Stimulated activated effector memory CD8-positive, alpha-beta T cell treated with anti-CD3 and anti-CD28 coated beads, Interleukin-12 subunit alpha, Interleukin-12 subunit beta, amount 100 ng/mL, for 72 hours (primary cell): ENCODE measurements around the gene POLN.

Source experiments
- ATAC-seq: fragments of 150-1000 bp; cut with Tn5 transposase; 2 replicates; pipeline ENCODE4 v1.10.0; 2021
- DNase-seq, 2 donors: peaks; one replicate each; pipeline ENCODE4 v3.0.0; 2021 to 2022; ENCODE audit warnings: low spot score in 2 of 2
- H3K27ac Mint-ChIP-seq: one replicate; pipeline ENCODE4 v1.8.0; 2022; ENCODE audit warnings: mild to moderate bottlenecking, mixed read lengths
- H3K36me3 Mint-ChIP-seq: one replicate; pipeline ENCODE4 v1.8.0; 2022; ENCODE audit warnings: mild to moderate bottlenecking, mixed read lengths
- H3K4me1 Mint-ChIP-seq: one replicate; pipeline ENCODE4 v1.8.0; 2022; ENCODE audit warnings: mixed read lengths
- H3K4me3 Mint-ChIP-seq: one replicate; pipeline ENCODE4 v1.8.0; 2022; ENCODE audit warnings: mild to moderate bottlenecking, mixed read lengths
- H3K9me3 Mint-ChIP-seq: one replicate; pipeline ENCODE4 v1.8.0; 2022; ENCODE audit warnings: mixed read lengths

Gene POLN

GRCh38 chr4:2126309-2127043 is 115.4 kb downstream of the POLN start:
- Mint-ChIP-seq H3K27ac (no peak overlapping the region), H3K4me3 (no peak overlapping the region), H3K4me1 (no peaks in the 10 kb centered on the region), H3K36me3 (no peaks in the 10 kb centered on the region), H3K9me3 (peaks cover 2% of the 10 kb centered on the region)
- DNase-seq (no peak), ATAC-seq (no peak)

GRCh38 chr4:2125831-2126230 is 116.1 kb downstream of the POLN start:
- DNase-seq (no peak), ATAC-seq (no peak)
- Mint-ChIP-seq H3K36me3 (no peaks in the 10 kb centered on the region), H3K27ac (no peak overlapping the region), H3K4me3 (no peak overlapping the region), H3K9me3 (no peaks in the 10 kb centered on the region), H3K4me1 (no peaks in the 10 kb centered on the region)

DNA sequence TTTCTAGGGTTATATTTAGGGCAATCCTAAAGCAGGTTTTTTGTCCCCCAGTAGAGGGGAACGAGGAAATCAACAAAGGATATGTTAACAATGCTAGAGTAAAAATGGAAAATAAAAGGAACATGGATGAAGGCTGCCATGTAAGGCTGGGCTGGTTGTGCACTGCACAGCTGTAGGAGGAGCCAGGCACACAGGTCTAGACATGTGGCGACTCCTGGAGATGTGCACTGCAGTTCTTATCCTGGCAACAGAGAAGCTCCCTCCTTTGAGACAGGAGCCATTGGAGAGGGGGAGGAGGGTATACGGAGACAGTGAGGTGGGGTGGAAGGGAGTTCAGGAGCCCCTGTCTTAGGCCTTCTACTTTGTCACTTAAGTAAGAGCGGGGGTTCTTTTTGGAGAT is 116.9 kb downstream of the POLN start:
- Mint-ChIP-seq H3K36me3 (no peaks in the 10 kb centered on the region), H3K27ac (no peak overlapping the region), H3K4me1 (no peaks in the 10 kb centered on the region), H3K4me3 (no peak overlapping the region), H3K9me3 (no peaks in the 10 kb centered on the region)
- ATAC-seq: no peak
- DNase-seq: no peak

GRCh38 chr4:2116687-2117400 is 125.1 kb downstream of the POLN start:
- Mint-ChIP-seq H3K4me1 (no peaks in the 10 kb centered on the region), H3K27ac (no peak overlapping the region), H3K9me3 (no peaks in the 10 kb centered on the region), H3K4me3 (no peak overlapping the region), H3K36me3 (no peaks in the 10 kb centered on the region)
- ATAC-seq (no peak), DNase-seq (no peak)

DNA sequence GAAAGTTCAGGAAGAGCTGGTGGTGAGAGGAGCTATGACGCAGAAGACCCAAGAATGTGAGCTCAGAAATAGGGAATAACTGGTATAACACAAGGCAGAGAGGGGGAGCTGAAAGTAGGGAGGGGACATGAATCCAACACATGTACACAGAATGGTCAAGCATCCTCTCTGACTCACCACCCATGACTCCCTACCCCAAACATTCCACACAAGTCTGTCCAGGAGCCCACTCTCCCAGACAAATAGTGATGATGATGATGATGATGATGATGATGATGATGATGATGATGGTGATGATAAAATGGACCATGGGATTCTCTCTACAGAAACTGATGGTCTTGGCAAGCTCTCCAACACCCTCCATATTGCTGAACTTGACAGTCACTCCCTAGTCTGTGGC is 136.4 kb downstream of the POLN start:
- no peak for ATAC-seq
- H3K4me3 Mint-ChIP-seq: no peak overlapping the region
- no peak overlapping the region for H3K27ac Mint-ChIP-seq
- peaks cover 16% of the 10 kb centered on the region for H3K9me3 Mint-ChIP-seq
- DNase-seq: no peak
- H3K36me3 Mint-ChIP-seq: no peaks in the 10 kb centered on the region
- peaks cover 5% of the 10 kb centered on the region for H3K4me1 Mint-ChIP-seq

DNA sequence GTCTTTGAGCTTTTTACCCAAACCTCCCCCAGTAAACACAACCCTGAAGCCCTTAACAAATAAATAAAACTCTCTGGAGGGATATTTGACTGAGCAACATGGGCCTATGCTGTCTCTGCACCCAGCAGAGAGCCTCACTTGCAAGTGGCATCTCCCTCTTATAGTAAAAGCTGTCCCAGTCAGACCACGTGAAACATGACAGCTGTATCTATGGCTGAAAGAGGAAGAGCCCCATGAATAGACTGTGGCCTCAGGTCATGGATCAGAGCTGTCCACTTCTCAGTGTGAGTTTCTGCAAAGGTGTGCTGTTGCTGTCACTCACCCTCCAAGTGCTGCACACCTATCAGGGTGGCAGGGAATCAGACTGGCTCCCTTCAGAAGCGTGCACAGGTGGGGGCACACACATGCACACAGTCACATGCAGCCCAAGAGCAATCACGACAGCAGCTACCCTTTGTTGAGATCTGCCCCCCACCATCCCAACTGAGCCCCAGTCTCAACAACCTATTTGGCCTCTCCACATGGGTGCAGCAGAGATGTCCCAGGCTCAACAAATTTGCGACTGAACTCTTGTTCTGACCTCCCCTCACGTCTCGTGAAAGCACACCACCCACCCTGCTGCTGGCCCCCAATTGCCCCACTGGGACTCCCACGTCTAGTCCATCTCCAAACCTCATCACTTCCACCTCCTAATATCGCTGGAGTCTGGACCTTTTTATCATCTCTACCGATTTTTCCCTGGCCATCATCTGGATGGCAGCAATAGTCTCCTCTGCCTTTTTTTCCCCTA is 137.2 kb downstream of the POLN start:
- no peak overlapping the region for H3K4me3 Mint-ChIP-seq
- no peaks in the 10 kb centered on the region for H3K36me3 Mint-ChIP-seq
- DNase-seq: no peak
- H3K27ac Mint-ChIP-seq: no peak overlapping the region
- H3K9me3 Mint-ChIP-seq: peaks cover 16% of the 10 kb centered on the region
- peaks cover 5% of the 10 kb centered on the region for H3K4me1 Mint-ChIP-seq
- no peak for ATAC-seq

DNA sequence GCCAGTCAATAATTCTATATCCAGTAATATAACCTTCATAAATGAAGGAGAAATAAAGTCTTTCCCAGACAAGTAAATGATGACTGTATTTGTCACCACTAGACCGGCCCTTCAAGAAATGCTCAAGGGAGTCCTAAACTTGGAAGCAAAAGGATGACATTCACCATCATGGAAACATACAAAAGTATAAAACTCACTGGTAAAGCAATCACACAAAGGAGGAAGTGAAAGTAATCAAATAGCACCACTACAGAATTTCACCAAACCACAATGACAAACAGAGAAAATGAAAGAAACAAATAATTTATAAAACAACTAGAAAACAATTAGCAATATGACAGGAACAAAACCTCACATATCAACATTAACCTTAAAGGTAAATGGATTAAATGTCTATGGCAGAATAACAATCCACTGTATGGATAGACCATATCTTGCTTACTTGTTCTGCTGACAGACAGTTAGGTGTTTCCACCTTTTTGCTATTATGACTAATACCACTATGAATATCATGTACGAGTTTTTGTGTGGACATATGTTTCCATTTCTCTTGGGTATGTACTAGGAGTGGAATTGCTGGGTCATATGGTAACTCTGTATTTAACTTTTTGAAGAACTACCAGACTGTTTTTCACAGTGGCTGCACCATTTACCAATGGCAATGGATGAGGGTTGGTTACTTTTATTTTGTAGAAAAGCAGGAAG is 137.9 kb downstream of the POLN start:
- no peak for DNase-seq
- H3K4me3 Mint-ChIP-seq: no peak overlapping the region
- no peak overlapping the region for H3K27ac Mint-ChIP-seq
- no peak for ATAC-seq
- H3K4me1 Mint-ChIP-seq: peaks cover 5% of the 10 kb centered on the region
- H3K36me3 Mint-ChIP-seq: no peaks in the 10 kb centered on the region
- peaks cover 16% of the 10 kb centered on the region for H3K9me3 Mint-ChIP-seq

DNA sequence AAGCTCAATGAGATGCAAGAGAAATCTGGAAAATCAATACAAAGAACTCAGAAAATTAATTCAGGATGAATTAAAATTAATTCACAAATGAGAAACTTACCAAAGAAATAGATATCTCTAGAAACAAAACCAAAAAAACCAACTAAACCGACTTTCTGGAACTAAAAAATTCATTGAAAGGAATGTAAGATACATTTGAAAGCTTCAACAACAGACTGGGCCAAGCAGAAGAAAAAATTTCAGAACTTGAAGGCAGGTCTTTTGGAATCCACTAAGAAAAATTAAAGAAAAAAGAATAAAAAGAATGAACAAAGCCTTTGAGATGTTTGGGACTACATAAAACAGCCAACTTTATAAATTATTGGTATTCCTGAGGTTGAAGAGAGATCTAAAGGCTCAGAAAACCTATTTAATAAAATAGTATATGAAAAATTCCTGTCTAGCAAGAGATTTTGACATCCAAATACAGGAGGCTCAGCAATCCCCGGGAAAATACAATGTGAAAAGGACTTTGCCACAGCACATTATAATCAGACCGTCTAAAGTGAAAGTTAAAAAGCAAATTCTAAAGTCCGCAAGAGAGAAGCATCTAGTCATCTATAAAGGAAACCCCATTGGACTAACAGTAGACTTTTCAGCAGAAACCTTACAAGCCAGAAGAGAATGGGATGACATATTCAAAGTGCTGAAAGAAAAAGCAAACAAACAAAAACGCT is 138.6 kb downstream of the POLN start:
- ATAC-seq: no peak
- Mint-ChIP-seq H3K4me1 (no peaks in the 10 kb centered on the region), H3K9me3 (peaks cover 16% of the 10 kb centered on the region)

DNA sequence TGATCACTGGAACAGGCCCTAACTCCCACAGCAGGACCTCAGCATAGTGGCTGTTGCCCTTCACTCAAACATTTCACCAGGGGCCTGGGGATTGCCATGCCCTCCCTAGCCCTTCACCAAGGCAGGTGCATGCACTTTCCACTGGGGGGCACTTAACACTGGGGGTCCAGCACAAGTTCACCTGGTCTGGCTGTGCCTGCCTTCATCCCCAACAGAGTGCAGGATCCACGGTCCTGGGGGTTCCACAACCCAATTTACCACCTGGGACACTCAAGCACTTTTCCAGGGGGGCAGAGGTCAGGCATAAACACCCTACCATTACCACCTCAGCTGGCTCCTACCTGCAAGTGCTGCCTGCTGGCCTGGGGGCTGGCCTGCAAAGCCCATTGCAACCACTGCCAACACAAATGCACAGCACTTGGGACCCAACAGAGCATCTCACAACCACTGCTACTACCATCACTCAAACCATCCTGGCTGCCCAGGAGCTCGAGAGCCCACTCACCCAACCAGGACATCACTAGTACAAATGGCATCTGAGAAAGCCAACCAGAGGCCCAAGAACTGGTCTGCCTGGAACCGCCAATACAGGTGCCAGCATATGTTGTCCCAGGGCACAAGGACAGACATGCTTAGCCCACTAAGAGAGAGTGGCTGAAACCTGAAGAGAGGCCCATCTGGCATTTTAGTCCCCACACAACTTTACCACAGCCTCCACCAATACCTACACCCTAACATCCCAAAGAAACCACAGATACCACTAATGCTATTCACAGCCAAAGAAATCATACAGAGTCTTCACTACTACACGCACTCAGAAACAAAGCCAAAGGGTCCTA is 139.7 kb downstream of the POLN start:
- DNase-seq: no peak
- no peak overlapping the region for H3K27ac Mint-ChIP-seq
- H3K4me1 Mint-ChIP-seq: no peaks in the 10 kb centered on the region
- ATAC-seq: no peak
- no peaks in the 10 kb centered on the region for H3K36me3 Mint-ChIP-seq
- peaks cover 16% of the 10 kb centered on the region for H3K9me3 Mint-ChIP-seq
- no peak overlapping the region for H3K4me3 Mint-ChIP-seq

More for the DNA sequence above, 138.6 kb downstream of the POLN start:
- Mint-ChIP-seq H3K27ac (no peak overlapping the region), H3K36me3 (no peaks in the 10 kb centered on the region), H3K4me3 (no peak overlapping the region)
- no peak for DNase-seq

- ATAC-seq (no peak), DNase-seq (no peak)
- Mint-ChIP-seq H3K9me3 (peaks cover 20% of the 10 kb centered on the region), H3K27ac (no peak overlapping the region), H3K4me1 (no peaks in the 10 kb centered on the region), H3K4me3 (no peak overlapping the region), H3K36me3 (no peaks in the 10 kb centered on the region)
Observed at GRCh38 chr4:2101346-2102044, 140.4 kb downstream of the POLN start.

DNA sequence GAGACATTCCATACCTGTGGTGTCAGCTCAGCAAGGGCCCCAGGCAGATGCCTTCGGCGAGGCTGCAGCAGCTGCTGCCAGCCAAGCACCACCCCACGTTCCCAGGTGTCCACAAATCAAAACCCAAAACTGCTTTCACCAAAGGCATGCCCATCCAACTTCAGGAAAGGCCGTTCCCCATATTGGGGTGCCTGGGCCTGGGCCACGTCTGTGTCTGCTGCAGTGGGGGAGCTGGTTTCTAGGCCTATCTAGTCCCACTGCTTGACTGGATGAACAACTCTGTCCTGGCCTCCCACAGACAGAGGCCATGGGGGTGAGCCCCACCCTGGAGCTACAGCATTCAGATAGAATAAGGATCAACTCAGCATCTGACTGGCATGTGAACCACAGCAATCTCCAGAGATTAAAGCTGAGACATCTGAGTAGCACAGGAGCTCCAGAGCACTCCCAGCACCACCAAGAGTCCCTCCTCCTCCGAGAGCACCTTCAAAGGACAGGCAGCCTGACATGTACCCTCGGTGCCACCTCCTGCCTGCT is 145.8 kb downstream of the POLN start:
- Mint-ChIP-seq H3K36me3 (no peaks in the 10 kb centered on the region), H3K4me3 (no peak overlapping the region)

DNA sequence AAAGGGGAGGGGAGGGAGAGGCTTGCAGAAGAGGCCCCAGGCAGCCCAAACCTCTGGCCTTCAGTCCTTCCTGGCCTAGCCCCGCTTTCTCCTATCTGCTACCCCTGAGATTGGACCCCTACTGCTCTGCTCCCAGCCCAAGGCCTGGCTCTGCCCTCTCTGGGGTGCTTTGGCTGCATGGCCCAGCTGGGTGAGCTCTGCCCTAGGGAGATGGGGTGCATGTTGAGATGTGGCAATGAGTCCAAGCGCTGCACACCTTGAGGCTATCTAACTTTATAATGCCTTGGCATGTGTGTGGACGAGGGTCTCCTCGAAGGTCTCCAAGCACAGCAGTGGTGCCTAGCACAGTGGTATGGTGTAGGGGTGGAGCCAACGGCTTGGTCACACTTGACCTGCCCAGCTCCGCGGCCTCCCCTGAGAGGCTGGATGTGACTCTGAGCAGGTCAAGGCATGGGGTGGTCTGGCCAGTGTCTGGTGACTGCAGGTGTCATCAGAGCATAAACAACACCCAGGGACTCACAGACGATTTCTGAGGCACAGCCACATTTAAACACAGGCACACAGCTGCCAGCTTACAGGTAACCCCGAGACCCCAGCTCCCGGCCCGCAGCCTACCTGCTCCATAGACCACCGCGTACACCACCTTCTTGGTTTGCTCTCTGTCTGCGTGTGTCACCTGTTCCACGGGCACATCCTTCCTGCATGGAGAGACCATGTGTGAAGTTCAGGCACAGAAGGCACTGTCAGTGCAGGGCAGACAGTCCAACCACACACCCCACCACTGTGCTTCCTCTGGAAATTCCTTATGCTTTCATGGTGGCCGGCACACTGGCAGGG is 146.5 kb downstream of the POLN start:
- Mint-ChIP-seq H3K9me3 (peaks cover 7% of the 10 kb centered on the region), H3K4me3 (no peak overlapping the region)
- no peak for DNase-seq

More for the DNA sequence above, 145.8 kb downstream of the POLN start:
- Mint-ChIP-seq H3K4me1 (no peaks in the 10 kb centered on the region), H3K27ac (no peak overlapping the region), H3K9me3 (peaks cover 8% of the 10 kb centered on the region)
- DNase-seq: no peak
- ATAC-seq: no peak

GRCh38 chr4:2094545-2094944 is 147.4 kb downstream of the POLN start:
- Mint-ChIP-seq H3K9me3 (peaks cover 7% of the 10 kb centered on the region), H3K36me3 (no peaks in the 10 kb centered on the region), H3K27ac (no peak overlapping the region), H3K4me1 (no peaks in the 10 kb centered on the region), H3K4me3 (no peak overlapping the region)
- DNase-seq: peak in 1 of 2 donors; percentile 35
- no peak for ATAC-seq

More for the DNA sequence above, 146.5 kb downstream of the POLN start:
- no peak overlapping the region for H3K27ac Mint-ChIP-seq
- H3K4me1 Mint-ChIP-seq: no peaks in the 10 kb centered on the region
- H3K36me3 Mint-ChIP-seq: no peaks in the 10 kb centered on the region
- ATAC-seq: peak; percentile 19
